Retinal pigment epithelial cell (primary cell): Measurements from ENCODE around the gene DUSP15.
"Not testable (repeated sequence)": the region's sequence is repeated elsewhere in the genome, so short reads cannot be mapped to it uniquely, and the experiment has no call there.

Experiments
- DNase-seq: peaks from one replicate; pipeline ENCODE4 v3.0.0-alpha.2; 2010; ENCODE audit warnings: low read depth
- H3K4me3 ChIP-seq: 2 replicates; pipeline ENCODE4 v1.5.1; 2011; ENCODE audit warnings: mild to moderate bottlenecking, low read length, control low read depth, moderate library complexity
- CTCF ChIP-seq: conservative IDR thresholded peaks from 2 replicates; pipeline ENCODE4 v1.5.1; 2011; ENCODE audit warnings: low read depth, low read length, control low read depth, inconsistent platforms

The DUSP15 gene

GRCh38 chr20:31818376-31818908, 51.9 kb downstream of the DUSP15 start:
- TF ChIP-seq CTCF = no peak
- no peak for DNase-seq
- H3K4me3 ChIP-seq = no peak overlapping the region

GRCh38 chr20:31817461-31817860, 52.9 kb downstream of the DUSP15 start:
- H3K4me3 ChIP-seq = no peak overlapping the region
- no peak for DNase-seq
- no peak for TF ChIP-seq CTCF

- DNase-seq = no peak
- H3K4me3 ChIP-seq = no peak overlapping the region
- no peak for TF ChIP-seq CTCF
These were observed 54.1 kb downstream of the DUSP15 start for GRCh38 chr20:31816221-31816620.

GRCh38 chr20:31815408-31816188, 54.7 kb downstream of the DUSP15 start:
- no peak for DNase-seq
- H3K4me3 ChIP-seq = no peak overlapping the region
- TF ChIP-seq CTCF = no peak

- not testable (repeated sequence) for H3K4me3 ChIP-seq, DNase-seq
These were observed 56.2 kb downstream of the DUSP15 start for GRCh38 chr20:31814142-31814541.

- no peak for TF ChIP-seq CTCF
- no peak for DNase-seq
These were observed 56.7 kb downstream of the DUSP15 start for GRCh38 chr20:31813611-31814010.

GRCh38 chr20:31811796-31812728, 58.3 kb downstream of the DUSP15 start:
- peak; percentile 38 for DNase-seq
- no peak for TF ChIP-seq CTCF
- no peak overlapping the region for H3K4me3 ChIP-seq

More at GRCh38 chr20:31813611-31814010, 56.7 kb downstream of the DUSP15 start:
- no peak overlapping the region for H3K4me3 ChIP-seq
